Measurements from ENCODE around the gene EIF1AD.

GRCh38 chr11:65954771-65955170 lies 47.2 kb downstream of the EIF1AD start:
- TF ChIP-seq, protein P1, sequence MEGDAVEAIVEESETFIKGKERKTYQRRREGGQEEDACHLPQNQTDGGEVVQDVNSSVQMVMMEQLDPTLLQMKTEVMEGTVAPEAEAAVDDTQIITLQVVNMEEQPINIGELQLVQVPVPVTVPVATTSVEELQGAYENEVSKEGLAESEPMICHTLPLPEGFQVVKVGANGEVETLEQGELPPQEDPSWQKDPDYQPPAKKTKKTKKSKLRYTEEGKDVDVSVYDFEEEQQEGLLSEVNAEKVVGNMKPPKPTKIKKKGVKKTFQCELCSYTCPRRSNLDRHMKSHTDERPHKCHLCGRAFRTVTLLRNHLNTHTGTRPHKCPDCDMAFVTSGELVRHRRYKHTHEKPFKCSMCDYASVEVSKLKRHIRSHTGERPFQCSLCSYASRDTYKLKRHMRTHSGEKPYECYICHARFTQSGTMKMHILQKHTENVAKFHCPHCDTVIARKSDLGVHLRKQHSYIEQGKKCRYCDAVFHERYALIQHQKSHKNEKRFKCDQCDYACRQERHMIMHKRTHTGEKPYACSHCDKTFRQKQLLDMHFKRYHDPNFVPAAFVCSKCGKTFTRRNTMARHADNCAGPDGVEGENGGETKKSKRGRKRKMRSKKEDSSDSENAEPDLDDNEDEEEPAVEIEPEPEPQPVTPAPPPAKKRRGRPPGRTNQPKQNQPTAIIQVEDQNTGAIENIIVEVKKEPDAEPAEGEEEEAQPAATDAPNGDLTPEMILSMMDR (conservative IDR thresholded peaks at IDR 0.05), result no peak
- no peak for TF ChIP-seq EZH2 (IDR thresholded peaks at IDR 0.05; ENCODE audit: low read depth)

Measured in PC-9 (cell line).